Inflammatory macrophage treated with lipopolysaccharide for 4 hours (primary cell): ENCODE data around the gene UBAC2.
A peak's percentile ranks its signal among the peaks of the same experiment; 100 is the strongest.
"Not testable (repeated sequence)": the region's sequence is repeated elsewhere in the genome, so short reads cannot be mapped to it uniquely, and the experiment has no call there.

Source experiments
- DNase-seq: peaks from one replicate; pipeline ENCODE4 v3.0.0-alpha.2; 2020

UBAC2 gene

DNA sequence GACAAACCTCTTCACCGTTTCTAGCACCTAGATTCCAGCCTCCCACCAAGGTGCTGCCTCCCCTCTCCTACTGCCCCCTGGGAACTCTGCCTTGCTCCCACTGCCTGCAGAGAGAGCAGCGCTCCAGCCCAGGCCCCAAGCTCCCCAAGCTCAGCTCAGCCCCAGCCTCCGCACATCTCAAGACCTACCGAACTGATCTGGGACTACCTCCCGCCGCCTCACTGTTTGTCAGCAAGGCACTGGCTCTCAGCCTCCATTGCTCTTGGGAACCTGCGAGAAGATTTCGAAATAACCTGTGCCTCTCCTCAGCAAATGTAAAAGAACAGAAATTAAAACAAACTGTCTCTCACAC, 198.9 kb downstream of the UBAC2 start:
- DNase-seq, result no peak

GRCh38 chr13:99403458-99403971, 202.9 kb downstream of the UBAC2 start:
- DNase-seq, result peak; percentile 62

- DNase-seq, result no peak
These were observed 203.5 kb downstream of the UBAC2 start for GRCh38 chr13:99404005-99404755.

DNA sequence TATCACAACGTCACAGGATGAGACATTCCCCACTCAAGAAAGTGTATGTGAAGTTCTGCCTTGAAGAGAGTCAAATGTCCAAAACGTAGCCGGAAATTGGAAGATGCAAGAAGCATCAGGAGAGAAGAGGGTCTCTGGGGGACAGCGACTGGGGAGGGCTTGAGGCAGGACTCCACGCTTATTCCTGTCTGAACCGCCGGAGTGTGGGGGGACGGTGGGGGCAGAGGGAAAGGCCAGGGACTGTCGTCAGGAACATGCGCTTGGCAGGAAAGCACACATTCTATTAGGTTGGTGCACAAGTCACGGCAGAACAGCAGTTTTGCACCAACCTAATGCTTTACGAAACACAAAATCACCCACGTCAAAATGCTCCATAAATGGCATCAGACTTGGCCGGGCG, 205.3 kb downstream of the UBAC2 start:
- DNase-seq, result no peak

DNA sequence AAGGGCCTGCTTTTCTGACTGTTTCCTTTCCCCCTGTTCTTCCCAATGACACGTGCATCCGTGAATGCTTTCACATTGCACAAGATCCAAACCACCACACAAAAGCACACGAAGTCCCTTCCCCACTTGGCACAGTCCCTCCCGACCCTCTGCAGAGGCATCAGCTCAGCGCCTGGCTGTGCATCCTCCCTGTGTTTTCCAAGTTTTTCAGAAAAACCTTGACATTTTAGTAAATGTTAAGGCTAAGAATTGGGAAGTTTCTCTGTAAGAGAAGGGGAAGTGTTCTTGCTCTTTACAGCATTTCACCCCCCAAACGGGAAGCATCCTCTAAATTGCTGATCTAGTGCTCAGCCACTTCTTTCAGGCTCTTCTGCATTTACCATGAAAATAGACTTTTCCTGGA, 206.1 kb downstream of the UBAC2 start:
- peak; percentile 78 for DNase-seq

DNA sequence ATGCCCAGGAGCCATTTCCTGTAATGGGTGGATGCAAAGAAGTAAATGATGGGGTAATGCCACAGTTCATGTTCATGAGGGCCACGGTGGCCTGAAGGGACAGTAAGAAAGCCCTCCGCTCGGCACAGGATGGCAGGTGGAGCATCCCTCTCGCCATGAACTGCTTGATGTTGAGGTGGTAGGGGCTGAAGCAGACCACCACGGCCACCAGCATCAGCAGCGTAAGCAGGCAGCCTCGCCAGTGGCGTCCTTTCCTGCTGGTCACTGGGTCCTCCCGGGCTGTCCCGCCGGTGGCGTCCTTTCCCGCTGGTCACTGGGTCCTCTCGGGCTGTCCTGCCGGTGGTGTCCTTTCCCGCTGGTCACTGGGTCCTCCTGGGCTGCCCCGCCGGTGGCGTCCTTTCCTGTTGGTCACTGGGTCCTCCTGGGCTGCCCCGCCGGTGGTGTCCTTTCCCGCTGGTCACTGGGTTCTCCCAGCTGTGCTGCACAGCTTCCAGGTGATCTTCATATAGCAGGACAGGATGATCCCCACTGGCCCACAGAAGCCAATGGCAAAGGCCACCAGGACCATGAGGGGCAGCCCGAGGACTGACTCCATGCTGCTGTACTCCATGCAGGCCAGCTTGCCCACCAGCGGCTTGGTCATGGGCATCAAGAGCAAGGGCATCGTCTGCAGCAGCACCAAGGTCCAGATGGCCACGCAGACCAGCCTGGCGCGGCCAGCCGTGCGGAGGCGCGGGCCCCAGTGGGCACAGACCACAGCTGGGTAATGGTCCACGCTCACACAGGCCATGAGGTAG, 207.4 kb downstream of the UBAC2 start:
- DNase-seq, result no peak

DNA sequence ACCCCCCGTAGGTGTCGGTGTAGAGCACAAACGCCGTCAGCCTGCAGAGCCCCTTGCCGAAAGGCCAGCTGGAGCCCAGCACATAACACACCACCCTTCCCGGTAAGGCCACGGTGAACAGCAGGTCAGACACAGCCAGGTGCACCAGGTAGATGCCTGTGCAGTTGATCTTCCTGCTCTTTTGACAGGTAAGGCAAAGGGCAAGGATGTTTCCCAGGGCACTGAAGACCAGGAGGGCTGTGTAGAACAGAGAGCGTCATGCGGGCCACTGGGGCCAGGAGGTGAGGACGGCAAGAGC, 208.0 kb downstream of the UBAC2 start:
- DNase-seq, result no peak

GRCh38 chr13:99409461-99410083, 208.9 kb downstream of the UBAC2 start:
- DNase-seq, result not testable (repeated sequence)

DNA sequence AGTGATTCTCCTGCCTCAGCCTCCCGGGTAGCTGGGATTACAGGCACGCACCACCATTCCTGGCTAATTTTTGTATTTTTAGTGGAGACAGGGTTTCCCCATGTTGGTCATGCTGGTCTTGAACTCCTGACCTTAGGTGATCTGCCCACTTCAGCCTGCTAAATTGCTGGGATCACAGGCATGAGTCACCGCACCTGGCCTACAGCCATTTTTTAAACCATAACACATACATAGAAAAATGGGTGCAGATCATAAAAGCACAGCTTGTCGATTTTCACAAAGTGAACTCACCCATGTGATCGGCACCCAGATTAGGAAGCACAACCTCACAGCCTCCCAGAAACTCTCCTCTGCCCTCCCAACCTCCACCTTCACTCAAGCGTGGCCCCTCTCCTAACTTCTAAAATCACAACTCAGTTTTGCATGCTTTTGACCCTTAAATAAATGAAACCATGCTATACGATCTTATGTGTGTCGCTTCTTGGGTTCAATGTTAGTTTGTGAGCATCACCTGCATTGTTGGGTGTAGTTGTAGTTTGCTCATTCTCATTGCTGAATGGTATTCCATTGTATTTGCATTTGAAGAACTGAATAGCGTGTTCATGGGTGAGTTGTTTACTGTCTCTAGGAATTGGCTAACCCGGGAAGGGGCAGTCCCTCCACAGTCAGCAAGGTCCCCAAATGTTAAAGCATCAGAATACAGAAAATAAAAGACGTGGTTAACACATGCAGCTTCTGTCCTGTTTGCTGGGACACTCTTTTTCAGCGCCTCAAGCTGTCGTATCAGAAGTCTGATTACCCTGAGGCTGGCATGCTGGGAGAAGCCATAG, 210.2 kb downstream of the UBAC2 start:
- not testable (repeated sequence) for DNase-seq

DNA sequence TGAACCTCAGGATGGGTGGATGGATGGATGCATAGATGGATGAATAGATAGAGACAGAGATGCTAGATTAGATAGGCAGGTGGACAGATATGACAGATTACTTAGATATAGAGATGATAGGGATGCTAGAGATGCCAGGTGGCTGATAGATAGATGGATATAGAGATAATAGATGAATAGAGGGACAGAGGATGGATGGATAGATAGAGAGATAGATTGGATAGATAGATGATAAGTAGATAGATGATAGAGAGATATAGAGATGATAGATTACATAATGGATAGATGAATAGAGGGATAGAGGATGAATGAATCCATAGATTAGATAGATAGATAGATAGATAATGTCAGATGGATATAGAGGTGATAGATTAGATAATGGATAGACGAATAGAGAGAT, 212.2 kb downstream of the UBAC2 start:
- no peak for DNase-seq

DNA sequence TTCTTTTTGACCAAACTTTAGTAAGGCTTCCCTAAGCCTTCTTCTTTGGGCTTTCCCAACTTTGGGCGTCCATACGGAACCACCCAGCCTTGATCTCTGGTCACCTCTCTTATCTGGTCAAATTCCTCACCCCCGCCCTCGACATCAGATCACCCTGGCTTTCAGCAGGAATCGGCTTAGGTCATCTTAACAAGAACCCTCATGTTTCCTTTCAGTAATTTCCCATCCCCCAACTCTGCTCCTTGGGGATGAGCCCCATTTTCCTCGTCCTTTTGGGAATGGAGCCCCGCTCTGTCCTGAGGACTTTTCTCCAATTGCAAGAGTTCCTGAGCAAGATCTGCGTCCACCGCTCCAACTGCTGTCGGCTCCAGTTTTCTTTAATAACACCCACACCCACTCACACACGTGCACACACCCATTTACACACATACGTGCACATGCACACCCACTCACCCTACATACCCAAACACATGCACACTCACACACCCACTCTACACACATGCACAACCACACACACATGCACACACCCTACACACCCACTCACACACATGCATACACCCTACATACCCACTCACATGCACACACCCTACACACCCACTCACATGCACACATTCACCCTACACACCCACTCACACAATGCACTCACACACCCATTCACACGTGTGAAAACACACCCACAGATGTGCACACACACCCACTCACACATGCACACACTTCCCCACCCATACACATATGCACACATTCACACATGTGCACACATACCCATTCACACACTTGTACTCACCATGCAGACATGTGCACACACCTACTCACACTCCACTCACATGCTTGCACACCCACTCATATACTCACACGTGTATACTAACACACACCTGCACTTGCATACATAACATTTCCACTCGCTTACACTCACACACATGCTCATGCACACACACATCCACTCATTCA, 213.7 kb downstream of the UBAC2 start:
- DNase-seq, result no peak

GRCh38 chr13:99415014-99415650, 214.5 kb downstream of the UBAC2 start:
- DNase-seq, result peak; percentile 43

DNA sequence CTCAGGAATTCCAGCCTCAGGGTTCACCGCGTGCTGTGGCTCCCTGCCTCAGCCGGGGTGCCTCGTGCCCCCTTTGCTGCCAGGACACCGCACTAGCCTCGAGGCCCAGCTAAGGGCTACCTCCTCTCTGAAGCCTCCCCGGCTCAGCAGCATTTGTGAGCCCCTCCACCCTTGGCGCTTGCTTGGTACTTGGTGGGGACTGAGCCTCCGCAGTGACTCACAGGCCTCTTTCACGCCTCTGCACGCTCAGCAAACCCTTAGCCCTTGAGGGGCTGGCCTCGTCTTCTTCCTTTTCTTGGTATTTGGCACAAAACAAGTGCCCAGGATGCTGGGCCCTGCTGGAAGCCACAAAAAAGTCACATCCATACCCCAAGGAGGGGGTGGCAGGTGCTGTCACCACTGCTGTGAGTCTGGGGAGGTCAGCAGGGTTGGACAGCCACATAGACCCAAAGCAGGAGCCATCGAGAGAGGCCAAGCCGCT, 215.2 kb downstream of the UBAC2 start:
- DNase-seq, result peak; percentile 56

GRCh38 chr13:99416411-99417121, 215.9 kb downstream of the UBAC2 start:
- DNase-seq, result no peak

GRCh38 chr13:99417201-99418102, 216.8 kb downstream of the UBAC2 start:
- no peak for DNase-seq

DNA sequence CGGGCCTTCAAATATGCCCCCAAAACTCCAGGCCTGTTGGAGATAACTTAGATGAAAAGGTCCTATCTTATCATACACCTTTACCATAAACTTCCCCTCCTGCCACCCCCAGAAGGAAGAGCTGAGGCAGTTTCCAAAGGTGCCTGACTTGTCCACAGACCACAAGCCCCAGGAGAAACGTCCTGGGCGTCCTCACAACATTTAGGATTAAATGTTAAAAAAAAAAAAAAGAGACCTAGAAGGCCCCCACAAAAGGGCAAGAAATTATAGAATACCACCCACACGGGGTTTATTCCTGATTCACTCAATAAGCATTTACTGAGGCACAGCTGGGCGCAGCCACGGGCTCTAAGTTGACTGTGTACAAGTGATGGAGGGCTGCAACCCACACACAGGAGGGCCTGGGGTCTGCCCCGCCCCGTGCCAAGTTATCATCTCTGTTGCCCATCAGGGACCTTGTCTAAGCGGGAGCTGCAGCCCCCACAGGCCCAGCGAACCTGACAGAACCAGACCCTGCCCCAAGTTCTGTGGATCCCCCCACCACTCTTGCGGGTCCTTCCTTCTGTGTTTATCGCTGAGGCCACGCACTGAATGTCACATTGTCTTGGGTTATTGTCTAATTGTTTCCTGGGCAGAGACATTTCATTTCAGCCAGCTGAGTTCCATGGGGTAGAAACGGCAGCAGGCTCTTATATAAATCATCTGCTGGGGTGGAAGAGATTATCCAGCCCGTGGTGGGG, 217.6 kb downstream of the UBAC2 start:
- no peak for DNase-seq

DNA sequence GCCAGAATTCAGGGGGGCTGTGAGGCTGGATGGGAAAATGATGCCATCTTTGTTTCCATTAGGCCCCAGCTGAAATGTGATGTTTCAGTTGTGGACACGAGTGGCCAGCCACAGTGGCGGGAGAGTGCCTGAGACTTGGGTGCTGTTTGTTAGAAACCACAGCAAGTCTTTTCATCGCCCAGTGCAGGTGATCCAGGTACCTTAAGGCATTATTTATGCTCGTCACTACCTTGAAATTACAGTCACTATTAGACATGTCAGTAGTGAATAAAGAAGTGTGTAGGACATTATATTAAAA, 218.1 kb downstream of the UBAC2 start:
- no peak for DNase-seq

- no peak for DNase-seq
These were observed 219.1 kb downstream of the UBAC2 start for GRCh38 chr13:99419591-99420243.
